ENCODE data around the gene PNISR. TPM values are rescaled to one million over a fixed set of nuclear protein-coding genes. Genes with fewer than 3 reads are reported as not detected.

Gene PNISR
- total RNA-seq, 1 experiment from 2014 or later: 134 TPM

DNA sequence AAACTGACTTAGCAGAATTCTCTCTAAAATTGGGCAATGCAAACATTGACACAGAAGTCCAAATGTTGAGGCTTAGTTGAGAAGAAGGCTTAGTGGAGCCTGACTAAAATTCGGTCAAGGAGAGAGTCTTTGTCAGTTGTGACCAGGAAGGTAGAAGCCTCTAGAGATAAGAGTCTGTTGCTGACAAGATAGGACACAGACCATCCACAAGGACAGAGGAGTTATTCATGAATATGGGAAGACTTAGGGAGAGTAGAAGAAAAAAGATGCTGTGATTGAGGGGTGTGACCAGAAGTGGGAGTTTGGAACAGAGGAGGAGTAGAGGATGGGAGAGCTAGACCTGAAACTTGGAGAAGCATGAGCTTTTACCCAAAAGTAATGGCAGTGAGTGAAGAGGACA, 68.5 kb downstream of the PNISR start:
- no peaks in the 10 kb centered on the region for H3K4me1 Mint-ChIP-seq
- H3K9ac ChIP-seq (ENCODE audit: extremely low read depth, insufficient read length, low read length): no peak overlapping the region
- no peak overlapping the region for H2BK12ac ChIP-seq (ENCODE audit: insufficient read length, low read depth, low read length)
- no peaks in the 10 kb centered on the region for H3K9me3 ChIP-seq (ENCODE audit: control insufficient read depth, low read depth, low read length)
- no peak overlapping the region for H3K4ac ChIP-seq (ENCODE audit: low read depth, low read length)
- no peaks in the 10 kb centered on the region for H3K9me3 Mint-ChIP-seq
- H3K27ac ChIP-seq (ENCODE audit: insufficient read length, low read depth, low read length): no peak overlapping the region
- H3K4me3 Mint-ChIP-seq: no peak overlapping the region
- H2BK5ac ChIP-seq (ENCODE audit: insufficient read length, low read length): no peak overlapping the region
- no peak overlapping the region for H2AK5ac ChIP-seq (ENCODE audit: insufficient read length, low read length)
- no peak overlapping the region for H3K27ac Mint-ChIP-seq
- H2BK20ac ChIP-seq (ENCODE audit: low read depth, low read length, poor library complexity, severe bottlenecking): no peak overlapping the region
- no peaks in the 10 kb centered on the region for H4K20me1 ChIP-seq (ENCODE audit: control insufficient read depth, insufficient read depth, insufficient read length)
- H3K27me3 Mint-ChIP-seq (ENCODE audit: low read depth): peaks cover 12% of the 10 kb centered on the region
- WGBS (ENCODE audit: extremely low coverage, insufficient read length, low lambda C conversion rate): no CpG with 5 or more reads among the region's 1 CpG
- no peak overlapping the region for H3K4me2 ChIP-seq (ENCODE audit: insufficient read depth, insufficient read length, low read length)
- no peaks in the 10 kb centered on the region for H3K36me3 Mint-ChIP-seq (ENCODE audit: insufficient read depth in 1 of 3, low read depth in 3 of 3)
- no peak overlapping the region for H3T11ph ChIP-seq (ENCODE audit: low read length)
- H3K56ac ChIP-seq (ENCODE audit: insufficient read length, low read depth, low read length): no peak overlapping the region
- no peak overlapping the region for H2BK120ac ChIP-seq (ENCODE audit: low read depth, low read length, poor library complexity, severe bottlenecking)
- TF ChIP-seq, protein P1, sequence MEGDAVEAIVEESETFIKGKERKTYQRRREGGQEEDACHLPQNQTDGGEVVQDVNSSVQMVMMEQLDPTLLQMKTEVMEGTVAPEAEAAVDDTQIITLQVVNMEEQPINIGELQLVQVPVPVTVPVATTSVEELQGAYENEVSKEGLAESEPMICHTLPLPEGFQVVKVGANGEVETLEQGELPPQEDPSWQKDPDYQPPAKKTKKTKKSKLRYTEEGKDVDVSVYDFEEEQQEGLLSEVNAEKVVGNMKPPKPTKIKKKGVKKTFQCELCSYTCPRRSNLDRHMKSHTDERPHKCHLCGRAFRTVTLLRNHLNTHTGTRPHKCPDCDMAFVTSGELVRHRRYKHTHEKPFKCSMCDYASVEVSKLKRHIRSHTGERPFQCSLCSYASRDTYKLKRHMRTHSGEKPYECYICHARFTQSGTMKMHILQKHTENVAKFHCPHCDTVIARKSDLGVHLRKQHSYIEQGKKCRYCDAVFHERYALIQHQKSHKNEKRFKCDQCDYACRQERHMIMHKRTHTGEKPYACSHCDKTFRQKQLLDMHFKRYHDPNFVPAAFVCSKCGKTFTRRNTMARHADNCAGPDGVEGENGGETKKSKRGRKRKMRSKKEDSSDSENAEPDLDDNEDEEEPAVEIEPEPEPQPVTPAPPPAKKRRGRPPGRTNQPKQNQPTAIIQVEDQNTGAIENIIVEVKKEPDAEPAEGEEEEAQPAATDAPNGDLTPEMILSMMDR (conservative IDR thresholded peaks at IDR 0.05): no peak
- H4K91ac ChIP-seq (ENCODE audit: insufficient read length, low read depth, low read length): no peak overlapping the region
- no peak overlapping the region for H4K8ac ChIP-seq (replicated peaks; ENCODE audit: insufficient read length, low read depth, low read length)
- no peak overlapping the region for H3K14ac ChIP-seq (ENCODE audit: insufficient read depth, low read length)
- no peaks in the 10 kb centered on the region for H3K23me2 ChIP-seq (ENCODE audit: insufficient read length, low read depth, low read length, poor library complexity, severe bottlenecking)
- no peak overlapping the region for H3K23ac ChIP-seq (ENCODE audit: insufficient read length, low read depth, low read length)
- H2AFZ ChIP-seq (ENCODE audit: low read length): no peak overlapping the region
- no peaks in the 10 kb centered on the region for H3K79me1 ChIP-seq (ENCODE audit: insufficient read depth, low read depth, low read length, poor library complexity, severe bottlenecking)
- no peaks in the 10 kb centered on the region for H3K4me1 ChIP-seq (ENCODE audit: insufficient read depth, low read length)
- no peaks in the 10 kb centered on the region for H3K79me2 ChIP-seq (ENCODE audit: insufficient read depth, low read length)
- H3K27me3 ChIP-seq (ENCODE audit: insufficient read depth, low read length): no peaks in the 10 kb centered on the region
- no peak overlapping the region for H4K5ac ChIP-seq (ENCODE audit: insufficient read length, low read depth, low read length)
- H3K18ac ChIP-seq (ENCODE audit: insufficient read length, low read depth, low read length): no peak overlapping the region
- no peak overlapping the region for H2BK15ac ChIP-seq (ENCODE audit: low read depth, low read length)
- no peak for DNase-seq

All from H9 (cell line).